SK-N-SH treated with all-trans-retinoic acid at 6 μM for 48 hours (cell line): ENCODE measurements around the gene NOL8.

Source experiments
- BACH2 ChIP-seq: fragments of 250-450 bp; sonication (Bioruptor Pico); IDR thresholded peaks from 2 replicates; pipeline ENCODE4 v1.9.0; 2021; ENCODE audit warnings: mild to moderate bottlenecking, borderline replicate concordance
- CSDC2 ChIP-seq: fragments of 250-450 bp; sonication (Bioruptor Pico); IDR thresholded peaks from 2 replicates; pipeline ENCODE4 v1.5.0; 2020; ENCODE audit warnings: mild to moderate bottlenecking, moderate library complexity
- ESRRG ChIP-seq: fragments of 250-450 bp; sonication (Bioruptor Pico); IDR thresholded peaks from 2 replicates; pipeline ENCODE4 v1.6.1; 2021; ENCODE audit warnings: mild to moderate bottlenecking
- ISL1 ChIP-seq: fragments of 250-450 bp; sonication (Bioruptor Pico); IDR thresholded peaks from 2 replicates; pipeline ENCODE4 v2.1.2; 2022; ENCODE audit warnings: mild to moderate bottlenecking, moderate library complexity
- OSR1 ChIP-seq: fragments of 250-450 bp; sonication (Bioruptor Pico); IDR thresholded peaks from 2 replicates; pipeline ENCODE4 v1.8.0; 2022; ENCODE audit warnings: moderate library complexity, mild to moderate bottlenecking, inconsistent platforms
- PPARA ChIP-seq: fragments of 250-450 bp; sonication (Bioruptor Pico); IDR thresholded peaks from 2 replicates; pipeline ENCODE4 v1.5.0; 2020; ENCODE audit warnings: mild to moderate bottlenecking, borderline replicate concordance
- RARB ChIP-seq: fragments of 250-450 bp; sonication (Bioruptor Pico); IDR thresholded peaks from 2 replicates; pipeline ENCODE4 v1.8.0; 2021; ENCODE audit warnings: mild to moderate bottlenecking, moderate library complexity
- TCF4 ChIP-seq: fragments of 250-450 bp; sonication (Bioruptor Pico); IDR thresholded peaks from 2 replicates; pipeline ENCODE4 v1.8.0; 2021; ENCODE audit warnings: mild to moderate bottlenecking, moderate library complexity, borderline replicate concordance
- TOX ChIP-seq: fragments of 250-450 bp; sonication (Bioruptor Pico); IDR thresholded peaks from 2 replicates; pipeline ENCODE4 v1.8.0; 2021; ENCODE audit warnings: mild to moderate bottlenecking, moderate library complexity, borderline replicate concordance
- ZFP3 ChIP-seq: fragments of 250-450 bp; sonication (Bioruptor Pico); IDR thresholded peaks from 2 replicates; pipeline ENCODE4 v1.5.0; 2020; ENCODE audit warnings: mild to moderate bottlenecking, moderate library complexity
- ZFP30 ChIP-seq: fragments of 450-650 bp; formaldehyde crosslinking; IDR thresholded peaks from 2 replicates; pipeline ENCODE4 v1.5.0; 2022; ENCODE audit warnings: mild to moderate bottlenecking, moderate library complexity
- TF ChIP-seq, protein P1 (sequence below): fragments of 250-450 bp; sonication (Bioruptor Pico); IDR thresholded peaks from 2 replicates; pipeline ENCODE4 v1.8.0; 2020; ENCODE audit warnings: mild to moderate bottlenecking, moderate library complexity, borderline replicate concordance
- TF ChIP-seq, protein P2 (sequence below): fragments of 250-450 bp; sonication (Bioruptor Pico); IDR thresholded peaks from 2 replicates; pipeline ENCODE4 v1.5.1; 2021; ENCODE audit warnings: mild to moderate bottlenecking, moderate library complexity

DNA sequence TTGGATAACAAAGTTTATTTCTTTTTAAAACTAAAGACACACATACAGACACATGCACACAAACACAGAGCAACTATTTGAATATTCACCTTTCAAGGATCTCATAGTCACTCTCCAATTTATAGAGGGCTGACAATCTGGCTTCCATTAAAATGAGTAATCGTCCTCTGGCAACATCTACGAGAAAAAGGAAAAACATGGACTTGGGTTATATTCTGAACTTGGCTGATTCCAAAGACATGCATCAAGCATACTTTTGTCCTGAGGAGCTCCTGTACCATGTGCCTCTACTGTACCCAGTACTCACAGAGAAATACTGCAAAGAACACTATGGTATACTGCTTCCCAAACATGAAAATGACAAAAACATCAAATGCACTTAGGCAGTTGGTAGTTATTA, 47.0 kb downstream of the NOL8 start:
- TF ChIP-seq ZFP3 (CRISPR knock-in tag) (no peak), ZFP30 (CRISPR knock-in tag) (no peak), ESRRG (CRISPR knock-in tag) (no peak), RARB (CRISPR knock-in tag) (no peak), TCF4 (no peak), ISL1 (CRISPR knock-in tag) (no peak), OSR1 (no peak), PPARA (CRISPR knock-in tag) (no peak), CSDC2 (no peak), BACH2 (CRISPR knock-in tag) (no peak), TOX (CRISPR knock-in tag) (no peak)
- TF ChIP-seq, protein P1, sequence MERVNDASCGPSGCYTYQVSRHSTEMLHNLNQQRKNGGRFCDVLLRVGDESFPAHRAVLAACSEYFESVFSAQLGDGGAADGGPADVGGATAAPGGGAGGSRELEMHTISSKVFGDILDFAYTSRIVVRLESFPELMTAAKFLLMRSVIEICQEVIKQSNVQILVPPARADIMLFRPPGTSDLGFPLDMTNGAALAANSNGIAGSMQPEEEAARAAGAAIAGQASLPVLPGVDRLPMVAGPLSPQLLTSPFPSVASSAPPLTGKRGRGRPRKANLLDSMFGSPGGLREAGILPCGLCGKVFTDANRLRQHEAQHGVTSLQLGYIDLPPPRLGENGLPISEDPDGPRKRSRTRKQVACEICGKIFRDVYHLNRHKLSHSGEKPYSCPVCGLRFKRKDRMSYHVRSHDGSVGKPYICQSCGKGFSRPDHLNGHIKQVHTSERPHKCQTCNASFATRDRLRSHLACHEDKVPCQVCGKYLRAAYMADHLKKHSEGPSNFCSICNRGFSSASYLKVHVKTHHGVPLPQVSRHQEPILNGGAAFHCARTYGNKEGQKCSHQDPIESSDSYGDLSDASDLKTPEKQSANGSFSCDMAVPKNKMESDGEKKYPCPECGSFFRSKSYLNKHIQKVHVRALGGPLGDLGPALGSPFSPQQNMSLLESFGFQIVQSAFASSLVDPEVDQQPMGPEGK, result no peak
- TF ChIP-seq, protein P2, sequence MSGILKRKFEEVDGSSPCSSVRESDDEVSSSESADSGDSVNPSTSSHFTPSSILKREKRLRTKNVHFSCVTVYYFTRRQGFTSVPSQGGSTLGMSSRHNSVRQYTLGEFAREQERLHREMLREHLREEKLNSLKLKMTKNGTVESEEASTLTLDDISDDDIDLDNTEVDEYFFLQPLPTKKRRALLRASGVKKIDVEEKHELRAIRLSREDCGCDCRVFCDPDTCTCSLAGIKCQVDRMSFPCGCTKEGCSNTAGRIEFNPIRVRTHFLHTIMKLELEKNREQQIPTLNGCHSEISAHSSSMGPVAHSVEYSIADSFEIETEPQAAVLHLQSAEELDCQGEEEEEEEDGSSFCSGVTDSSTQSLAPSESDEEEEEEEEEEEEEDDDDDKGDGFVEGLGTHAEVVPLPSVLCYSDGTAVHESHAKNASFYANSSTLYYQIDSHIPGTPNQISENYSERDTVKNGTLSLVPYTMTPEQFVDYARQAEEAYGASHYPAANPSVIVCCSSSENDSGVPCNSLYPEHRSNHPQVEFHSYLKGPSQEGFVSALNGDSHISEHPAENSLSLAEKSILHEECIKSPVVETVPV (CRISPR knock-in tag), result no peak
